ENCODE measurements around the gene PRR19. TPM values are rescaled to one million over a fixed set of nuclear protein-coding genes. Genes with fewer than 3 reads are reported as not detected.

PRR19 gene
- total and polyA plus RNA-seq, 10 of the 15 experiments (the other 5 are each of a cell fraction or from before 2014, with no cell fraction given), result 0.09 to 1.7 (median 0.73) TPM; not detected in 1

GRCh38 chr19:42273407-42274064 is 28.4 kb upstream of the PRR19 start:
- BruUV-seq (replicated peaks), result no TSS peak

GRCh38 chr19:42274065-42274682 is 27.8 kb upstream of the PRR19 start:
- Histone ChIP-seq H3K4me3 (no peak overlapping the region), H3K9me3 (replicated peaks; ENCODE audit: control insufficient read depth, insufficient read depth, low read length) (no peaks in the 10 kb centered on the region), H3K4me1 (ENCODE audit: control insufficient read depth, insufficient read depth, low read length) (peaks cover 35% of the 10 kb centered on the region), H3K4me2 (ENCODE audit: control insufficient read depth, insufficient read depth) (no peak overlapping the region; the same call in 1 of the 2 replicates), H3K27ac (ENCODE audit: control insufficient read depth, insufficient read depth) (no peak overlapping the region), H3K27me3 (replicated peaks in 1 of 2; ENCODE audit: control insufficient read depth in 2 of 2, insufficient read depth in 2 of 2, low read length in 1 of 2) (no peaks in the 10 kb centered on the region), H3K79me2 (ENCODE audit: control insufficient read depth, insufficient read depth, low read length) (peaks cover 36% of the 10 kb centered on the region), H4K20me1 (ENCODE audit: control insufficient read depth, insufficient read depth) (no peaks in the 10 kb centered on the region; the same call in 1 of the 2 replicates), H2AFZ (ENCODE audit: control insufficient read depth, low read depth, low read length) (no peak overlapping the region), H3K36me3 (ENCODE audit: control insufficient read depth in 2 of 2, insufficient read depth in 2 of 2, low read length in 1 of 2) (peaks cover 3 to 19% of the 10 kb centered on the region in 2 experiments; a peak in 3 of 4 replicates), H3K9ac (ENCODE audit: control insufficient read depth, insufficient read depth, low read length) (no peak overlapping the region)
- intact Hi-C loops (cut with micrococcal nuclease; ENCODE audit: unreplicated experiment), result no loop called here
- DNase-seq (ENCODE audit: low read depth, low spot score) (no peak), FAIRE-seq (no peak), ATAC-seq (no peak)
- ChIA-PET RAD21 (ENCODE audit: unreplicated experiment) (no interaction called here), SMC1A (ENCODE audit: uncharacterized antibody, unreplicated experiment) (interaction anchor here (1.3 to 1.6 kb wide), 3 partner anchors 27 to 34 kb away, joined by 4 read pairs; no protein-coding TSS in a partner anchor), CTCF (interaction anchor here (0.7 to 1.4 kb wide), 2 partner anchors 28 to 29 kb away, joined by 3 to 4 read pairs; no protein-coding TSS in a partner anchor), POLR2A (interaction anchor here (0.6 to 1.0 kb wide), 2 partner anchors 32 to 64 kb away, joined by 3 to 4 read pairs; partner anchors contain the start of gene GSK3A)
- BruUV-seq (replicated peaks), result no TSS peak
- 94% methylated on average over 17 of the region's 22 CpGs for WGBS (ENCODE audit: insufficient coverage, insufficient replicate concordance, low lambda C conversion rate, missing lambda C conversion rate)
- in situ Hi-C loops (cut with MboI), result no loop called here
- no peak for TF ChIP-seq NR2C1 (IDR thresholded peaks at IDR 0.05)
- TF ChIP-seq TAF1 (IDR thresholded peaks at IDR 0.05; ENCODE audit: borderline replicate concordance, low read depth, low read length), result no peak
- no peak for TF ChIP-seq CUX1 (IDR thresholded peaks at IDR 0.05; ENCODE audit: insufficient replicate concordance, low read depth, low read length)
- no peak for TF ChIP-seq ZNF217 (IDR thresholded peaks at IDR 0.05)
- no peak for TF ChIP-seq PAX5 (IDR thresholded peaks at IDR 0.05; ENCODE audit: borderline replicate concordance, low read depth, low read length)
- TF ChIP-seq CEBPB (IDR thresholded peaks at IDR 0.05; ENCODE audit: borderline replicate concordance in 1 of 2, low read depth in 2 of 2, low read length in 2 of 2), result no peak
- TF ChIP-seq NR2F1 (conservative IDR thresholded peaks at IDR 0.05), result no peak

More at GRCh38 chr19:42273407-42274064, 28.4 kb upstream of the PRR19 start:
- Histone ChIP-seq H2AFZ (ENCODE audit: control insufficient read depth, low read depth, low read length) (no peak overlapping the region), H3K4me2 (ENCODE audit: control insufficient read depth, insufficient read depth) (no peak overlapping the region), H3K4me3 (no peak overlapping the region), H3K79me2 (ENCODE audit: control insufficient read depth, insufficient read depth, low read length) (peaks cover 34% of the 10 kb centered on the region), H3K27me3 (replicated peaks in 1 of 2; ENCODE audit: control insufficient read depth in 2 of 2, insufficient read depth in 2 of 2, low read length in 1 of 2) (no peaks in the 10 kb centered on the region), H3K9ac (ENCODE audit: control insufficient read depth, insufficient read depth, low read length) (no peak overlapping the region), H3K9me3 (replicated peaks; ENCODE audit: control insufficient read depth, insufficient read depth, low read length) (no peaks in the 10 kb centered on the region), H3K27ac (ENCODE audit: control insufficient read depth, insufficient read depth) (no peak overlapping the region), H3K36me3 (ENCODE audit: control insufficient read depth in 2 of 2, insufficient read depth in 2 of 2, low read length in 1 of 2) (peaks cover 3 to 19% of the 10 kb centered on the region in 2 experiments; a peak in 3 of 4 replicates), H4K20me1 (ENCODE audit: control insufficient read depth, insufficient read depth) (no peaks in the 10 kb centered on the region; the same call in 1 of the 2 replicates), H3K4me1 (ENCODE audit: control insufficient read depth, insufficient read depth, low read length) (peaks cover 29% of the 10 kb centered on the region)
- POLR2A ChIA-PET, result interaction anchor here (0.6 to 1.0 kb wide), 2 partner anchors 31 to 63 kb away, joined by 3 to 4 read pairs; partner anchors contain the start of gene GSK3A
- FAIRE-seq, result no peak
- WGBS (ENCODE audit: insufficient coverage, insufficient replicate concordance, low lambda C conversion rate, missing lambda C conversion rate), result 93% methylated on average over 43 of the region's 43 CpGs
- DNase-seq (ENCODE audit: low read depth, low spot score), result no peak
- no peak for ATAC-seq
- no peak for TF ChIP-seq TAF1 (IDR thresholded peaks at IDR 0.05; ENCODE audit: borderline replicate concordance, low read depth, low read length)
- TF ChIP-seq TARDBP (IDR thresholded peaks at IDR 0.05; ENCODE audit: borderline replicate concordance), result no peak
- CTCF ChIA-PET, result no interaction called here
- in situ Hi-C loops (cut with MboI) (no loop called here), intact Hi-C loops (cut with micrococcal nuclease; ENCODE audit: unreplicated experiment) (no loop called here)
- SMC1A ChIA-PET (ENCODE audit: uncharacterized antibody, unreplicated experiment), result no interaction called here
- RAD21 ChIA-PET (ENCODE audit: unreplicated experiment), result no interaction called here

Measured in GM12878 (cell line).